BLaER1 treated with 17β-estradiol and CSF1 and Interleukin-3, amounts not matched to agents 10 nM and 100 nM (cell line): ENCODE results near the gene CD63.
A peak's percentile ranks its signal among the peaks of the same experiment; 100 is the strongest.
"Not testable (repeated sequence)": the region's sequence is repeated elsewhere in the genome, so short reads cannot be mapped to it uniquely, and the experiment has no call there.

Source experiments
- H3K27ac ChIP-seq, 11 experiments: shearing (Covaris generic); formaldehyde crosslinking; 2 replicates each; pipeline ENCODE4 v1.8.1; 2022
- H3K27me3 ChIP-seq, 11 experiments: shearing (Covaris generic); formaldehyde crosslinking; 2 replicates each; pipeline ENCODE4 v1.8.1; 2022
- H3K36me3 ChIP-seq, 11 experiments: shearing (Covaris generic); formaldehyde crosslinking; 2 replicates each; pipeline ENCODE4 v1.8.1; 2022
- H3K4me1 ChIP-seq, 10 experiments: shearing (Covaris generic); formaldehyde crosslinking; 2 replicates each; pipeline ENCODE4 v1.8.1; 2022
- H3K4me2 ChIP-seq, 11 experiments: shearing (Covaris generic); formaldehyde crosslinking; 2 replicates each; pipeline ENCODE4 v1.8.1; 2022
- H3K4me3 ChIP-seq, 10 experiments: shearing (Covaris generic); formaldehyde crosslinking; 2 replicates each; pipeline ENCODE4 v1.8.1; 2022
- H3K9ac ChIP-seq, 11 experiments: shearing (Covaris generic); formaldehyde crosslinking; 2 replicates each; pipeline ENCODE4 v1.8.1; 2022
- H3K9me3 ChIP-seq, 11 experiments: shearing (Covaris generic); formaldehyde crosslinking; replicated peaks in 1 of 11; 2 replicates each; pipeline ENCODE4 v1.8.1; 2022
- H4K20me1 ChIP-seq, 11 experiments: shearing (Covaris generic); formaldehyde crosslinking; 2 replicates each; pipeline ENCODE4 v1.8.1; 2022
- Cebpa-rat ChIP-seq, 11 experiments: shearing (Covaris generic); IDR thresholded peaks; 2 replicates each; pipeline ENCODE4 v1.8.1; 2022

Gene CD63

GRCh38 chr12:55728939-55729818 lies at the start of gene CD63:
TSS of gene CD63 (minus strand) at chr12:55729009. CDS start at chr12:55728341, 668 bp downstream.
- peak within 1 kb of the TSS; percentile 92 to 98 (median 97) for H3K27ac ChIP-seq
- H4K20me1 ChIP-seq: peaks cover 27 to 44% (median 38%) of the 10 kb centered on the region in 11 experiments
- H3K27me3 ChIP-seq: no peaks in the 10 kb centered on the region
- peaks cover 66 to 80% (median 75%) of the 10 kb centered on the region in 10 experiments for H3K4me1 ChIP-seq
- H3K4me2 ChIP-seq: peak within 1 kb of the TSS; percentile 92 to 99 (median 97)
- peaks cover 28 to 35% (median 31%) of the 10 kb centered on the region in 11 experiments for H3K36me3 ChIP-seq
- no peak for TF ChIP-seq Cebpa-rat (IDR thresholded peaks at IDR 0.05)
- peak within 1 kb of the TSS; percentile 66 to 95 (median 77) for H3K4me3 ChIP-seq
- H3K9ac ChIP-seq: peak within 1 kb of the TSS; percentile 84 to 98 (median 94)
- H3K9me3 ChIP-seq: no peaks in the 10 kb centered on the region

GRCh38 chr12:55777856-55778255 lies 49.0 kb upstream of the CD63 start:
- Histone ChIP-seq H4K20me1 (peaks cover 0 to 98% (median 24%) of the 10 kb centered on the region in 11 experiments; a peak in 15 of 22 replicates), H3K27me3 (no peaks in the 10 kb centered on the region), H3K4me1 (peaks cover 0 to 30% (median 16%) of the 10 kb centered on the region in 10 experiments; a peak in 14 of 20 replicates), H3K9me3 (no peaks in the 10 kb centered on the region), H3K9ac (no peak overlapping the region), H3K27ac (no peak overlapping the region), H3K4me3 (no peak overlapping the region), H3K36me3 (peaks cover 95 to 100% (median 100%) of the 10 kb centered on the region in 11 experiments), H3K4me2 (peak overlapping the region in 1 of 11 experiments; percentile 15; a peak in 1 of 22 replicates)
- TF ChIP-seq Cebpa-rat (IDR thresholded peaks at IDR 0.05): no peak

GRCh38 chr12:55771736-55772135 lies 42.9 kb upstream of the CD63 start:
- peaks cover 6 to 84% (median 38%) of the 10 kb centered on the region in 11 experiments; a peak in 18 of 22 replicates for H4K20me1 ChIP-seq
- H3K27ac ChIP-seq: no peak overlapping the region
- H3K4me1 ChIP-seq: no peaks in the 10 kb centered on the region
- no peak for TF ChIP-seq Cebpa-rat (IDR thresholded peaks at IDR 0.05)
- H3K27me3 ChIP-seq: no peaks in the 10 kb centered on the region
- H3K4me2 ChIP-seq: no peak overlapping the region
- no peaks in the 10 kb centered on the region for H3K9me3 ChIP-seq
- H3K9ac ChIP-seq: no peak overlapping the region
- H3K36me3 ChIP-seq: peaks cover 86 to 100% (median 96%) of the 10 kb centered on the region in 11 experiments
- no peak overlapping the region for H3K4me3 ChIP-seq

- H3K36me3 ChIP-seq: peaks cover 85 to 100% (median 96%) of the 10 kb centered on the region in 11 experiments
- no peak overlapping the region for H3K4me2 ChIP-seq
- no peak overlapping the region for H3K4me3 ChIP-seq
- no peaks in the 10 kb centered on the region for H3K27me3 ChIP-seq
- peaks cover 5 to 78% (median 44%) of the 10 kb centered on the region in 11 experiments; a peak in 16 of 22 replicates for H4K20me1 ChIP-seq
- H3K27ac ChIP-seq: no peak overlapping the region
- no peak for TF ChIP-seq Cebpa-rat (IDR thresholded peaks at IDR 0.05)
- no peaks in the 10 kb centered on the region for H3K9me3 ChIP-seq
- no peak overlapping the region for H3K9ac ChIP-seq
- H3K4me1 ChIP-seq: peaks cover 0 to 1% (median 0%) of the 10 kb centered on the region in 10 experiments; a peak in 1 of 20 replicates
Measured at GRCh38 chr12:55767156-55767555, 38.3 kb upstream of the CD63 start.

- peaks cover 85 to 100% (median 95%) of the 10 kb centered on the region in 11 experiments for H3K36me3 ChIP-seq
- no peak overlapping the region for H3K9ac ChIP-seq
- no peaks in the 10 kb centered on the region for H3K27me3 ChIP-seq
- H4K20me1 ChIP-seq: peaks cover 0 to 78% (median 44%) of the 10 kb centered on the region in 11 experiments; a peak in 14 of 22 replicates
- no peak for TF ChIP-seq Cebpa-rat (IDR thresholded peaks at IDR 0.05)
- H3K4me2 ChIP-seq: no peak overlapping the region
- peaks cover 0 to 14% (median 3%) of the 10 kb centered on the region in 10 experiments; a peak in 9 of 20 replicates for H3K4me1 ChIP-seq
- no peak overlapping the region for H3K27ac ChIP-seq
- H3K9me3 ChIP-seq: no peaks in the 10 kb centered on the region
- H3K4me3 ChIP-seq: no peak overlapping the region
Measured at GRCh38 chr12:55765736-55766290, 37.0 kb upstream of the CD63 start.

GRCh38 chr12:55762646-55763045 lies 33.8 kb upstream of the CD63 start:
- no peak for TF ChIP-seq Cebpa-rat (IDR thresholded peaks at IDR 0.05)
- H3K4me3 ChIP-seq: no peak overlapping the region
- peaks cover 91 to 100% (median 97%) of the 10 kb centered on the region in 11 experiments for H3K36me3 ChIP-seq
- H3K4me2 ChIP-seq: no peak overlapping the region
- H3K9me3 ChIP-seq: peaks cover 0 to 9% (median 0%) of the 10 kb centered on the region in 11 experiments; a peak in 1 of 22 replicates
- H3K27me3 ChIP-seq: no peaks in the 10 kb centered on the region
- peaks cover 0 to 75% (median 29%) of the 10 kb centered on the region in 11 experiments; a peak in 13 of 22 replicates for H4K20me1 ChIP-seq
- peaks cover 0 to 28% (median 5%) of the 10 kb centered on the region in 10 experiments; a peak in 9 of 20 replicates for H3K4me1 ChIP-seq
- H3K9ac ChIP-seq: no peak overlapping the region
- no peak overlapping the region for H3K27ac ChIP-seq

GRCh38 chr12:55760663-55761062 lies 31.9 kb upstream of the CD63 start:
- TF ChIP-seq Cebpa-rat (IDR thresholded peaks at IDR 0.05): no peak
- Histone ChIP-seq H3K27ac (no peak overlapping the region; a peak in 1 of 22 replicates), H3K36me3 (peaks cover 95 to 100% (median 99%) of the 10 kb centered on the region in 11 experiments), H3K9me3 (peaks cover 0 to 9% (median 0%) of the 10 kb centered on the region in 11 experiments; a peak in 1 of 22 replicates), H3K9ac (no peak overlapping the region), H3K4me1 (peaks cover 0 to 28% (median 5%) of the 10 kb centered on the region in 10 experiments; a peak in 9 of 20 replicates), H3K27me3 (no peaks in the 10 kb centered on the region), H3K4me3 (no peak overlapping the region), H3K4me2 (peak overlapping the region in 1 of 11 experiments; percentile 37; a peak in 1 of 22 replicates), H4K20me1 (peaks cover 0 to 68% (median 29%) of the 10 kb centered on the region in 11 experiments; a peak in 13 of 22 replicates)

- not testable (repeated sequence) for H3K4me2 ChIP-seq, H3K9ac ChIP-seq, H3K9me3 ChIP-seq, H3K27ac ChIP-seq, H3K4me3 ChIP-seq, H3K27me3 ChIP-seq
- peaks cover 0 to 66% (median 26%) of the 10 kb centered on the region in 11 experiments; a peak in 12 of 22 replicates for H4K20me1 ChIP-seq
- H3K4me1 ChIP-seq: peaks cover 0 to 28% (median 5%) of the 10 kb centered on the region in 10 experiments; a peak in 9 of 20 replicates
- H3K36me3 ChIP-seq: peaks cover 97 to 100% (median 99%) of the 10 kb centered on the region in 11 experiments
Measured at GRCh38 chr12:55758575-55758974, 29.8 kb upstream of the CD63 start.
